SU-DHL-6 (cell line): ENCODE results near the gene INTS1.

Experiments used
- EZH2phosphoT487 ChIP-seq: fragments of 200-600 bp; sonication (generic), shearing (Covaris generic); conservative IDR thresholded peaks from 2 replicates; pipeline ENCODE4 v1.6.1; 2018; ENCODE audit warnings: mild to moderate bottlenecking, antibody characterized with exemption, low read length, moderate library complexity, mixed read lengths
- TF ChIP-seq, protein P1 (sequence below): fragments of 200-600 bp; sonication (generic); IDR thresholded peaks from one replicate; pipeline ENCODE4 v1.5.1; 2017; ENCODE audit warnings: antibody characterized with exemption, mild to moderate bottlenecking, low read length, moderate library complexity; ENCODE audit not compliant: insufficient read depth, poor library complexity, severe bottlenecking

DNA sequence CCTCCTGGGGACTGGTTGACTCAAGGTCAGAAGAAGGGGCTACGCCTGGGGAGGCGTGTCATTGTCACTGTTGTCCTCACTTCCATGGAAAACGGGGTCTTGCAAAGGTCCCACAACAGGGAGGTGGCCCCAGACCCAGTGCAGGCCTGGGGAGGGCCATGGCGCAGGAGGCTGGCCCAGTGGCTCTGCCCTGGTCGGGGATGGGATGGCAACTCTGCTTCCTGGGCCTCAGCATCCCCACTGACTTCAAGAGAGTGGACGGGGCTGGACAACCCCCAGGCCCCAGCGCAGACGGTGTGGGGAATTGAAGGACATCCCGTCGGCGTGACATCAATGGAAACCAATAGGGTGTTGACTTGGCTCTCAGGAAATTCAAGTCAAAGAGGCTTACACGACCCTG is 80.1 kb downstream of the INTS1 start:
- TF ChIP-seq, protein P1, sequence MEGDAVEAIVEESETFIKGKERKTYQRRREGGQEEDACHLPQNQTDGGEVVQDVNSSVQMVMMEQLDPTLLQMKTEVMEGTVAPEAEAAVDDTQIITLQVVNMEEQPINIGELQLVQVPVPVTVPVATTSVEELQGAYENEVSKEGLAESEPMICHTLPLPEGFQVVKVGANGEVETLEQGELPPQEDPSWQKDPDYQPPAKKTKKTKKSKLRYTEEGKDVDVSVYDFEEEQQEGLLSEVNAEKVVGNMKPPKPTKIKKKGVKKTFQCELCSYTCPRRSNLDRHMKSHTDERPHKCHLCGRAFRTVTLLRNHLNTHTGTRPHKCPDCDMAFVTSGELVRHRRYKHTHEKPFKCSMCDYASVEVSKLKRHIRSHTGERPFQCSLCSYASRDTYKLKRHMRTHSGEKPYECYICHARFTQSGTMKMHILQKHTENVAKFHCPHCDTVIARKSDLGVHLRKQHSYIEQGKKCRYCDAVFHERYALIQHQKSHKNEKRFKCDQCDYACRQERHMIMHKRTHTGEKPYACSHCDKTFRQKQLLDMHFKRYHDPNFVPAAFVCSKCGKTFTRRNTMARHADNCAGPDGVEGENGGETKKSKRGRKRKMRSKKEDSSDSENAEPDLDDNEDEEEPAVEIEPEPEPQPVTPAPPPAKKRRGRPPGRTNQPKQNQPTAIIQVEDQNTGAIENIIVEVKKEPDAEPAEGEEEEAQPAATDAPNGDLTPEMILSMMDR = no peak
- no peak for TF ChIP-seq EZH2phosphoT487
